Measurements from ENCODE around the gene CLCN4. TPM values are rescaled to one million over a fixed set of nuclear protein-coding genes. Genes with fewer than 3 reads are reported as not detected.

Gene CLCN4
- total and polyA plus RNA-seq, 2 of the 8 experiments (the other 6 are each of a cell fraction or from before 2014, with no cell fraction given), result 3.3 to 11.2 TPM

DNA sequence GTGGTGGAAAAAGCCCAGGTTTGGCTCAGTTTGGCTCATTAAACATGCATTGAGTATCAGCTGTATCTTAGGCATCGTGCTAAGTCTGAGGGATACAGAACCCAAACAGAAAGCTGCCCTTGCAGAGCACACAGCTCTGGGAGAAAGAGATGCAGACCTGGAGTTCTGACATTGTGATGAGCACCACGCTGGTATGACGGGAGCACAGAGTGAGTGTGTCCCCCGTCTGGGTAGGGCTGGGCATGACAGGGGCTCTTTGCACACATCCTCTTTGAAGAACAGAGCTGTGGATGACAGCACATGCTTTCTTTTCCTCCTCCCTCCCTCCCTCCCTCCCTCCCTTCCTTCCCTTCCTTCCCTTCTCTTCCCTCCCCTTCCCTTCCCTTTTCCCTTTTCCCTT, 52.2 kb downstream of the CLCN4 start:
- H3K79me2 ChIP-seq (ENCODE audit: control insufficient read depth in 1 of 2, insufficient read depth in 2 of 2, low read length in 2 of 2), result no peaks in the 10 kb centered on the region
- H3K56ac ChIP-seq (replicated peaks; ENCODE audit: insufficient read length, low read depth, low read length), result no peak overlapping the region
- H2BK120ac ChIP-seq (replicated peaks; ENCODE audit: low read depth, low read length), result no peak overlapping the region
- H2BK12ac ChIP-seq (ENCODE audit: low read depth, low read length), result no peak overlapping the region
- no peak overlapping the region for H2AK5ac ChIP-seq (ENCODE audit: low read depth, low read length)
- H3K14ac ChIP-seq (ENCODE audit: insufficient read length), result no peak overlapping the region
- H3K23me2 ChIP-seq (ENCODE audit: low read depth, low read length), result no peaks in the 10 kb centered on the region
- no peak overlapping the region for H2AFZ ChIP-seq (ENCODE audit: low read length)
- ChIA-PET POLR2A (ENCODE audit: partially characterized antibody) (no interaction called here), CTCF (ENCODE audit: partially characterized antibody) (interaction anchor here (0.6 to 2.0 kb wide), 3 partner anchors 19 to 514 kb away, joined by 3 to 5 read pairs (median 5); no protein-coding TSS in a partner anchor)
- DNase-seq (ENCODE audit: low read depth in 1 of 2, low spot score in 2 of 2) (no peak), FAIRE-seq (no peak)
- H3K27me3 ChIP-seq (replicated peaks in 1 of 4; ENCODE audit: control insufficient read depth in 3 of 4, extremely low read depth in 1 of 4, insufficient read depth in 3 of 4, low read length in 3 of 4), result no peaks in the 10 kb centered on the region
- H2BK15ac ChIP-seq (ENCODE audit: low read length), result no peak overlapping the region
- no peak overlapping the region for H3K4me2 ChIP-seq (ENCODE audit: insufficient read depth in 1 of 2, low read depth in 2 of 2, low read length in 2 of 2)
- H3K4ac ChIP-seq (replicated peaks; ENCODE audit: insufficient read length, low read depth, low read length), result no peak overlapping the region
- H3K23ac ChIP-seq (ENCODE audit: insufficient read length), result no peak overlapping the region
- no peak overlapping the region for H3K18ac ChIP-seq (ENCODE audit: extremely low read depth, low read length)
- H2BK5ac ChIP-seq (ENCODE audit: low read depth, low read length), result no peak overlapping the region
- no peak overlapping the region for H3K27ac ChIP-seq (ENCODE audit: low read depth, low read length)
- H4K20me1 ChIP-seq (replicated peaks in 1 of 2; ENCODE audit: control insufficient read depth in 1 of 2, insufficient read depth in 2 of 2, low read length in 2 of 2), result peaks cover 0 to 1% of the 10 kb centered on the region in 2 experiments
- H3K4me1 ChIP-seq (replicated peaks in 1 of 4; ENCODE audit: control insufficient read depth in 3 of 4, insufficient read depth in 4 of 4, low read length in 3 of 4), result no peaks in the 10 kb centered on the region
- no peak overlapping the region for H4K91ac ChIP-seq (replicated peaks; ENCODE audit: insufficient read length, low read length)
- H4K5ac ChIP-seq (ENCODE audit: insufficient read length, low read depth, low read length), result no peak overlapping the region
- no peak overlapping the region for H2BK20ac ChIP-seq (ENCODE audit: low read length)
- no peak overlapping the region for H3K4me3 ChIP-seq (ENCODE audit: extremely low read depth in 1 of 4, insufficient read depth in 2 of 4, low read depth in 3 of 4, low read length in 4 of 4)
- WGBS, 2 experiments (ENCODE audit: extremely low coverage in 1 of 2, insufficient coverage in 1 of 2, insufficient read length in 1 of 2, insufficient replicate concordance in 2 of 2, low coverage in 1 of 2, low lambda C conversion rate in 2 of 2, missing lambda C conversion rate in 1 of 2), result 83% methylated on average over 1 of the region's 4 CpGs; no CpG with 5 or more reads in 1 of the 2 experiments
- no peaks in the 10 kb centered on the region for H3K9me3 ChIP-seq (ENCODE audit: insufficient read depth in 2 of 2, low read depth in 1 of 2, low read length in 1 of 2)
- H3K79me1 ChIP-seq (ENCODE audit: low read depth, low read length), result no peaks in the 10 kb centered on the region
- H3K36me3 ChIP-seq (ENCODE audit: control insufficient read depth in 2 of 4, insufficient read depth in 4 of 4, low read length in 3 of 4), result peaks cover 0 to 5% (median 0%) of the 10 kb centered on the region in 4 experiments; a peak in 1 of 8 replicates
- H3K9ac ChIP-seq (replicated peaks in 1 of 4; ENCODE audit: extremely low read depth in 1 of 4, low read depth in 3 of 4, low read length in 3 of 4), result no peak overlapping the region
- H4K8ac ChIP-seq (ENCODE audit: extremely low read depth, insufficient read depth, low read length), result no peak overlapping the region
- TF ChIP-seq RBBP5 (IDR thresholded peaks at IDR 0.05; ENCODE audit: borderline replicate concordance, low read depth, low read length), result no peak
- TF ChIP-seq EP300 (IDR thresholded peaks at IDR 0.05; ENCODE audit: borderline replicate concordance in 1 of 2, low read depth in 2 of 2, low read length in 2 of 2), result no peak
- TF ChIP-seq CTBP2 (IDR thresholded peaks at IDR 0.05; ENCODE audit: borderline replicate concordance, insufficient read depth, insufficient read length, low read length), result no peak
- no peak for TF ChIP-seq JUN (IDR thresholded peaks at IDR 0.05; ENCODE audit: low read depth, low read length)
- no peak for TF ChIP-seq POU5F1 (IDR thresholded peaks at IDR 0.05; ENCODE audit: low read depth, low read length)
- TF ChIP-seq FOSL1 (IDR thresholded peaks at IDR 0.05; ENCODE audit: insufficient read depth, low read depth, low read length), result no peak
- TF ChIP-seq, protein P1, sequence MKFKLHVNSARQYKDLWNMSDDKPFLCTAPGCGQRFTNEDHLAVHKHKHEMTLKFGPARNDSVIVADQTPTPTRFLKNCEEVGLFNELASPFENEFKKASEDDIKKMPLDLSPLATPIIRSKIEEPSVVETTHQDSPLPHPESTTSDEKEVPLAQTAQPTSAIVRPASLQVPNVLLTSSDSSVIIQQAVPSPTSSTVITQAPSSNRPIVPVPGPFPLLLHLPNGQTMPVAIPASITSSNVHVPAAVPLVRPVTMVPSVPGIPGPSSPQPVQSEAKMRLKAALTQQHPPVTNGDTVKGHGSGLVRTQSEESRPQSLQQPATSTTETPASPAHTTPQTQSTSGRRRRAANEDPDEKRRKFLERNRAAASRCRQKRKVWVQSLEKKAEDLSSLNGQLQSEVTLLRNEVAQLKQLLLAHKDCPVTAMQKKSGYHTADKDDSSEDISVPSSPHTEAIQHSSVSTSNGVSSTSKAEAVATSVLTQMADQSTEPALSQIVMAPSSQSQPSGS (IDR thresholded peaks at IDR 0.05; ENCODE audit: low read length), result no peak
- no peak for TF ChIP-seq POLR2A (IDR thresholded peaks at IDR 0.05; ENCODE audit: control extremely low read depth in 1 of 2, low read depth in 2 of 2, low read length in 2 of 2)
- TF ChIP-seq NANOG (IDR thresholded peaks at IDR 0.05; ENCODE audit: insufficient read depth, low read depth, low read length, poor library complexity, severe bottlenecking), result no peak
- TF ChIP-seq TEAD4 (IDR thresholded peaks at IDR 0.05; ENCODE audit: low read depth, low read length), result no peak
- TF ChIP-seq POLR2AphosphoS5 (IDR thresholded peaks at IDR 0.05; ENCODE audit: low read depth, low read length), result no peak
- TF ChIP-seq TAF7 (optimal IDR thresholded peaks at IDR 0.05; ENCODE audit: borderline replicate concordance, low read depth, low read length), result no peak
